ENCODE measurements around the gene CPSF4L. TPM values are rescaled to one million over a fixed set of nuclear protein-coding genes. Genes with fewer than 3 reads are reported as not detected.
"Not testable (repeated sequence)": the region's sequence is repeated elsewhere in the genome, so short reads cannot be mapped to it uniquely, and the experiment has no call there.

The CPSF4L gene
- not detected for total RNA-seq
- long read RNA-seq = 0 reads

DNA sequence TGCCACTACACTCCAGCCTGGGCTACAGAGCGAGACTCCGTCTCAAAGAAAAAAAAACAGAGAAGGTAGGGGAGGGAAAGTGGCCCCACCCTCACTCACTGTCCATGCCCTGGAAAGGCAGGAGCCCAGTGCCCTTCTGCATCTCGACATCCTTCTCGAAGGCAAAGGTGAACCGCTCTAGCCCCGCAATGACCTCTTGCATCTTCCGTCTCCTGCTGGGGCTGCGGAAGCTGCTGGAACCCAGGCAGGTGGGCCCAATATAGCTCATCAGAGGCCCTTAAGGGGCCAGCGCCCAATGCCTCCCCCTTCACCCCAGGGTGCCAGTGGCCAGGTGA, at the start of gene CPSF4L:
TSS of gene CPSF4L (minus strand) at position 264 of the 335 bp plus-strand sequence. CDS start at position 202, 62 bp downstream.
- Histone ChIP-seq H3K27me3 (ENCODE audit: low read depth) (no peaks in the 10 kb centered on the region), H3K4me3 (no peak within 1 kb of the TSS), H3K27ac (no peak within 1 kb of the TSS), H3K36me3 (no peaks in the 10 kb centered on the region), H3K4me1 (no peaks in the 10 kb centered on the region), H3K9me3 (no peaks in the 10 kb centered on the region)
- DNase-seq (no peak), ATAC-seq (no peak)
- TF ChIP-seq, protein P1, sequence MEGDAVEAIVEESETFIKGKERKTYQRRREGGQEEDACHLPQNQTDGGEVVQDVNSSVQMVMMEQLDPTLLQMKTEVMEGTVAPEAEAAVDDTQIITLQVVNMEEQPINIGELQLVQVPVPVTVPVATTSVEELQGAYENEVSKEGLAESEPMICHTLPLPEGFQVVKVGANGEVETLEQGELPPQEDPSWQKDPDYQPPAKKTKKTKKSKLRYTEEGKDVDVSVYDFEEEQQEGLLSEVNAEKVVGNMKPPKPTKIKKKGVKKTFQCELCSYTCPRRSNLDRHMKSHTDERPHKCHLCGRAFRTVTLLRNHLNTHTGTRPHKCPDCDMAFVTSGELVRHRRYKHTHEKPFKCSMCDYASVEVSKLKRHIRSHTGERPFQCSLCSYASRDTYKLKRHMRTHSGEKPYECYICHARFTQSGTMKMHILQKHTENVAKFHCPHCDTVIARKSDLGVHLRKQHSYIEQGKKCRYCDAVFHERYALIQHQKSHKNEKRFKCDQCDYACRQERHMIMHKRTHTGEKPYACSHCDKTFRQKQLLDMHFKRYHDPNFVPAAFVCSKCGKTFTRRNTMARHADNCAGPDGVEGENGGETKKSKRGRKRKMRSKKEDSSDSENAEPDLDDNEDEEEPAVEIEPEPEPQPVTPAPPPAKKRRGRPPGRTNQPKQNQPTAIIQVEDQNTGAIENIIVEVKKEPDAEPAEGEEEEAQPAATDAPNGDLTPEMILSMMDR (IDR thresholded peaks at IDR 0.05) = no peak
- intact Hi-C loops (cut with DNase I) = no loop called here

DNA sequence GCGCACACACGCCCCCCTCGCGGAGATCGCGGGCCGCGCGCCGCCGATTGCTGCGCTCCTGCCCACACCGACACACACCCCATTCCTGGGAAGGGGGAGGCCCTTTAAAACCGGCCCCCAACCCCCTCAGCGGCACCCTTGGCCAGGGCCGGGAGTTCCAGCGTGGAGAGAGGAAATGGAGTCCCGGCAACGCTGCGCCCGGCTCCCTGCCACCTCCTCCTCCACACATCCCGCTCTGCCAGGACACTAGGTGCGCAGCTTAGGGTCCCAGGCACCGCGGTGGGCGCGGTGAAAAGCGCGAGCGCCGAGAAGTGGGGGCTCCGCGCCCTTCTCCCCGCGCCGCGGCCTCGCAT, 49.7 kb upstream of the CPSF4L start:
- DNase-seq (peak; percentile 68), ATAC-seq (peak; percentile 34)
- peak overlapping the region; percentile 100 for H3K4me3 ChIP-seq
- intact Hi-C loops (cut with DNase I) = no loop called here
- H3K27ac ChIP-seq = peak overlapping the region; percentile 99
- H3K4me1 ChIP-seq = peaks cover 47% of the 10 kb centered on the region
- H3K27me3 ChIP-seq (ENCODE audit: low read depth) = no peaks in the 10 kb centered on the region
- H3K36me3 ChIP-seq = no peaks in the 10 kb centered on the region
- TF ChIP-seq, protein P1 (IDR thresholded peaks at IDR 0.05) = no peak
- no peaks in the 10 kb centered on the region for H3K9me3 ChIP-seq

GRCh38 chr17:73309727-73310596, 48.3 kb upstream of the CPSF4L start:
- no peak for DNase-seq
- H3K27me3 ChIP-seq (ENCODE audit: low read depth) = no peaks in the 10 kb centered on the region
- H3K27ac ChIP-seq = peak overlapping the region; percentile 99
- no peak for ATAC-seq
- H3K9me3 ChIP-seq = no peaks in the 10 kb centered on the region
- no peaks in the 10 kb centered on the region for H3K36me3 ChIP-seq
- TF ChIP-seq, protein P1 (IDR thresholded peaks at IDR 0.05) = no peak
- intact Hi-C loops (cut with DNase I) = no loop called here
- H3K4me1 ChIP-seq = peaks cover 61% of the 10 kb centered on the region
- H3K4me3 ChIP-seq = peak overlapping the region; percentile 100

GRCh38 chr17:73308959-73309358, 47.3 kb upstream of the CPSF4L start:
- H3K27me3 ChIP-seq (ENCODE audit: low read depth); DNase-seq; intact Hi-C loops (cut with DNase I); H3K9me3 ChIP-seq; H3K36me3 ChIP-seq; ATAC-seq: not testable (repeated sequence)
- Histone ChIP-seq H3K27ac (peak overlapping the region; percentile 99), H3K4me1 (peaks cover 71% of the 10 kb centered on the region), H3K4me3 (peak overlapping the region; percentile 100)

DNA sequence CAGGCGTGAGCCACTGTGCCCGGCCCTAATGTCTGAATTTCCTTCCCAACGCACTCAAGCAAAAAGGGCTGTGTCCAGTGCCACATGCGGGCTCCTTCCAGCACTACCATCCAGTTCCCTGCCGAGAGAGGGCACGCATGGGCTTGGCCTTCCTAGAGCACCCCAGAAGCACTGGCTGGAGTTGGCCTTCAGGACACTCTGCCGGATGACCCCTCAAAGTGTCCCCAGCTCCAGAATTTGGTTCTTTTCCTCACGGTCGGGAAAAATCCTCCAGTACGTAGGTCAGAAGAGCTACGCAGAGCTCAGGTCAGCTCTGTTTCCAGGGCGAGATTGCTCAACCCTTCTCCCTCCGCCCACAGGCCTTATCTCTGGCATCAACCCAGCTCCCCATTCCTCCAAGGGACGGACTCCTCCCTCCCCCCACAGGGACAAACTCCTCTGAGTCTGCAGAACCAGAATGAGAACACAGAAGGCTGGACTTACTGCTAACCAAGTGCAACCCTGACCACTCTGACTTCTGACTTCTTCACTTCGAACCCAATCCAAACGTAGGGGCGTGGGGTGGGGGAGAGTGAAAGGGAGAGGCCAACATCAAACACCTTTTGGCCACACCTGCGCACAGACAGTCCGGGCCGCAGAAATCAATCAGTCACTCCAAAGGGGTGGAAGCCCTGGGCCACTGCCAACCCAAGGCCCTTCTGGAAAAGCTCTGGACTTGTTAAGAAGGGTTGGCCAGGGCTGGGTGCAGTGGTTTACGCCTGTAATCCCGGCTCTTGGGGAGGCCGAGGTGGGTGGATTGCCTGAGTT, 46.5 kb upstream of the CPSF4L start:
- Histone ChIP-seq H3K36me3 (no peaks in the 10 kb centered on the region), H3K4me1 (peaks cover 79% of the 10 kb centered on the region), H3K4me3 (peak overlapping the region; percentile 100), H3K9me3 (no peaks in the 10 kb centered on the region), H3K27ac (peak overlapping the region; percentile 99), H3K27me3 (ENCODE audit: low read depth) (no peaks in the 10 kb centered on the region)
- ATAC-seq (peak; percentile 44 to 52), DNase-seq (peak; percentile 93)
- intact Hi-C loops (cut with DNase I) = no loop called here
- TF ChIP-seq, protein P1 (IDR thresholded peaks at IDR 0.05) = no peak

Measured in lower lobe of right lung (tissue), 2 donors.